Central memory CD8-positive, alpha-beta T cell (primary cell): Measurements from ENCODE around the gene LRFN2.

Experiments used
- ATAC-seq: fragments of 150-1000 bp; cut with Tn5 transposase; replicated peaks from 2 replicates; pipeline ENCODE4 v1.10.0; 2022; ENCODE audit warnings: mild to moderate bottlenecking, moderate FRiP score, moderate number of reproducible peaks; ENCODE audit not compliant: poor library complexity, severe bottlenecking; ENCODE audit errors: extremely low read depth
- DNase-seq, 2 donors: peaks; one replicate each; pipeline ENCODE4 v3.0.0; 2021; ENCODE audit warnings: low spot score in 2 of 2
- H3K27ac Mint-ChIP-seq: one replicate; pipeline ENCODE4 v1.8.0; 2022; ENCODE audit warnings: low read depth, mild to moderate bottlenecking, moderate library complexity, mixed read lengths
- H3K27me3 Mint-ChIP-seq: one replicate; pipeline ENCODE4 v1.8.0; 2022; ENCODE audit warnings: mixed read lengths
- H3K36me3 Mint-ChIP-seq: one replicate; pipeline ENCODE4 v1.8.0; 2022; ENCODE audit warnings: mild to moderate bottlenecking, moderate library complexity, mixed read lengths; ENCODE audit not compliant: insufficient read depth
- H3K4me1 Mint-ChIP-seq: one replicate; pipeline ENCODE4 v1.8.0; 2022; ENCODE audit warnings: mixed read lengths
- H3K4me3 Mint-ChIP-seq: one replicate; pipeline ENCODE4 v1.8.0; 2022; ENCODE audit warnings: mild to moderate bottlenecking, moderate library complexity, mixed read lengths
- H3K9me3 Mint-ChIP-seq: one replicate; pipeline ENCODE4 v1.8.0; 2022; ENCODE audit warnings: mixed read lengths

LRFN2 gene

GRCh38 chr6:40520678-40521077 is 66.5 kb downstream of the LRFN2 start:
- DNase-seq, result no peak

GRCh38 chr6:40520084-40520483 is 67.1 kb downstream of the LRFN2 start:
- no peaks in the 10 kb centered on the region for H3K36me3 Mint-ChIP-seq
- H3K9me3 Mint-ChIP-seq, result no peaks in the 10 kb centered on the region
- DNase-seq (no peak), ATAC-seq (no peak)
- H3K4me3 Mint-ChIP-seq, result no peak overlapping the region
- peaks cover 13% of the 10 kb centered on the region for H3K27me3 Mint-ChIP-seq
- H3K4me1 Mint-ChIP-seq, result peaks cover 9% of the 10 kb centered on the region
- no peak overlapping the region for H3K27ac Mint-ChIP-seq

More at GRCh38 chr6:40520678-40521077, 66.5 kb downstream of the LRFN2 start:
- no peak overlapping the region for H3K4me3 Mint-ChIP-seq
- peaks cover 9% of the 10 kb centered on the region for H3K4me1 Mint-ChIP-seq
- no peaks in the 10 kb centered on the region for H3K36me3 Mint-ChIP-seq
- peaks cover 13% of the 10 kb centered on the region for H3K27me3 Mint-ChIP-seq
- H3K9me3 Mint-ChIP-seq, result no peaks in the 10 kb centered on the region
- no peak for ATAC-seq
- H3K27ac Mint-ChIP-seq, result no peak overlapping the region

GRCh38 chr6:40517654-40518053 is 69.5 kb downstream of the LRFN2 start:
- H3K9me3 Mint-ChIP-seq, result no peaks in the 10 kb centered on the region
- no peak overlapping the region for H3K4me3 Mint-ChIP-seq
- DNase-seq (no peak), ATAC-seq (no peak)
- H3K4me1 Mint-ChIP-seq, result peaks cover 9% of the 10 kb centered on the region
- no peaks in the 10 kb centered on the region for H3K36me3 Mint-ChIP-seq
- H3K27me3 Mint-ChIP-seq, result peaks cover 13% of the 10 kb centered on the region
- H3K27ac Mint-ChIP-seq, result no peak overlapping the region

DNA sequence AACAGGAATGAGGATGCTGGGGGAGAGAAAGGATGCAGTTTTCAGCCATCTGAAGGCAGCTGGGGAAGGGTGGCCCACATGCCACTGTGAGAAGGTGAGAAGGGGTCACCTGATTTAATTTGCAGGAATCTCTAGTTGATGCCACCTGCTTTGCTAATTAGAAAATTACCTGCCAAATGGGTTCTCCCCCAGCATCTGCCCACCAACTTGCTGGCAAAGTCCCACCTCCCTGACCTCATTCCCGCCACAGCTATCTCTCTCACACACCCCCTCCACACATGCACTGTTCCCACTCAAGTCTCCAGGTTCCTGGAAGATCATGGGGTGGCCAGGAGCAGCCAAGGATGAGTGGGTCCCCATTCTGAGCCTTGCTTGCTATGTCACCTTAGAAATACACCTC is 70.7 kb downstream of the LRFN2 start:
- H3K9me3 Mint-ChIP-seq, result no peaks in the 10 kb centered on the region
- H3K36me3 Mint-ChIP-seq, result no peaks in the 10 kb centered on the region
- DNase-seq (no peak), ATAC-seq (no peak)
- no peak overlapping the region for H3K4me3 Mint-ChIP-seq
- peaks cover 13% of the 10 kb centered on the region for H3K27me3 Mint-ChIP-seq
- H3K27ac Mint-ChIP-seq, result no peak overlapping the region
- H3K4me1 Mint-ChIP-seq, result peaks cover 9% of the 10 kb centered on the region

DNA sequence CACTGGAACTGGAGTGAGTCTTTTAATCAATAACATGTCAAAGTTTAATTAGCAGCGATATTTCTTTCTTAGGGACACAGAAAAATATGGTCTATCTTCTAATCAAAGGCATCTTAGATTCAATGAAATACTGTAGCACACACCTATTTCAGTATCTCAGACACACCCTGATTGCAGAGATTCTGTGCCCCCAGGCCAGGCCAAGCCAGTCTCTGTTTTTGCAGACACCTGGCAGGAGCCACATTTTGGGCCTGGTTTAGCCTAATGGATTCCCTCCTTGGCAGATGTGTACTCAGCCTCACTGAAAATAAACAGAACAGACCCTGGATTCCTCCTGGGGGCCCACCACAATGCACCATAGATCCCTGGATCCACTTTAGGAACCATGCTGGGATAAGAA is 74.8 kb downstream of the LRFN2 start:
- Mint-ChIP-seq H3K9me3 (no peaks in the 10 kb centered on the region), H3K27me3 (no peaks in the 10 kb centered on the region), H3K36me3 (peaks cover 1% of the 10 kb centered on the region), H3K4me3 (no peak overlapping the region), H3K4me1 (no peaks in the 10 kb centered on the region), H3K27ac (no peak overlapping the region)
- no peak for ATAC-seq
- no peak for DNase-seq

GRCh38 chr6:40511884-40512283 is 75.3 kb downstream of the LRFN2 start:
- peak overlapping the region; percentile 8 for H3K27ac Mint-ChIP-seq
- ATAC-seq, result no peak
- peaks cover 1% of the 10 kb centered on the region for H3K36me3 Mint-ChIP-seq
- no peaks in the 10 kb centered on the region for H3K9me3 Mint-ChIP-seq
- no peak overlapping the region for H3K4me3 Mint-ChIP-seq
- no peaks in the 10 kb centered on the region for H3K4me1 Mint-ChIP-seq
- no peaks in the 10 kb centered on the region for H3K27me3 Mint-ChIP-seq
- no peak for DNase-seq

DNA sequence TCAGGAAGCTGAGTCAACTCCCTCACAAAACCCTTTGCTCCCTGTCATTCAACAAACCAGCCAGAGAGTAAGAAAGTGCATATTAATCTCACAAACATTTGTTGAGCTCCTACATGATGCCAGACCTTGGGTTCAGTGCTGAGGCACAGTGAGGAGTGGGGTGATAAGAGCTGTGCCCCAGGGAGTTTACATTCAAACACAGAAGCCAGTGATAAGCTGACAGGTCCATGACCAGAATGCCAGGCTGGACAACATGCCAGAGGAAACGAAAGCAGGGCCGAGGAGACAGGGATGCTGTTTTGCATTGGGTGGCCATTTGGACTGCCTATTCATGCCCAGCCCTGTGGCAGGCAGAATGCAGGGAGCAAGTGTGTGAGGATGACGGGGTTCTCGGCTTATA is 76.7 kb downstream of the LRFN2 start:
- ATAC-seq, result no peak
- Mint-ChIP-seq H3K27ac (no peak overlapping the region), H3K9me3 (no peaks in the 10 kb centered on the region)

DNA sequence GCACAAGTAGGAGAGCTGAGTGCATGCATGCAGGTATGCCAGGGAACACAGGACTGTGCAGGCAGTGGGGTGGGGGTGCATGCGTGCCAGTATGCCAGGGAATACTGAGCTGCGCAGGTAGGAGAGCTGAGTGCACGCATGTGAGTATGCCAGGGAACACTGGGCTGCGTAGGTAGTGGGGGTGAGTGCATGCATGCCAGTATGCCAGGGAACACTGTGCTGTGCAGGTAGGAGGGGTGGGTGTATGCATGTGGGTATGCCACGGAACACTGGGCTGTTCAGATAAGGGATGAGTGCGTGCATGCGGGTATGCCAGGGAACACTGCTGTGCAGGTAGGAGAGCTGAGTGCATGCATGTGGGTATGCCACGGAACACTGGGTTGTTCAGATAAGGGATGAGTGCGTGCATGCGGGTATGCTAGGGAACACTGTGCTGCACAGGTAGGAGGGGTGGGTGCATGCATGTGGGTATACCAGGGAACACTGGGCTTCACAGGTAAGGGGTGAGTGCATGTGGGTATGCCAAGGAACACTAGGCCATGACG is 77.4 kb downstream of the LRFN2 start:
- Mint-ChIP-seq H3K27ac (no peak overlapping the region), H3K9me3 (no peaks in the 10 kb centered on the region), H3K4me3 (no peak overlapping the region), H3K36me3 (peaks cover 1% of the 10 kb centered on the region), H3K27me3 (no peaks in the 10 kb centered on the region), H3K4me1 (no peaks in the 10 kb centered on the region)
- DNase-seq (no peak), ATAC-seq (no peak)

More for the DNA sequence above, 76.7 kb downstream of the LRFN2 start:
- Mint-ChIP-seq H3K4me1 (no peaks in the 10 kb centered on the region), H3K36me3 (peaks cover 1% of the 10 kb centered on the region), H3K4me3 (no peak overlapping the region), H3K27me3 (no peaks in the 10 kb centered on the region)
- DNase-seq, result no peak

DNA sequence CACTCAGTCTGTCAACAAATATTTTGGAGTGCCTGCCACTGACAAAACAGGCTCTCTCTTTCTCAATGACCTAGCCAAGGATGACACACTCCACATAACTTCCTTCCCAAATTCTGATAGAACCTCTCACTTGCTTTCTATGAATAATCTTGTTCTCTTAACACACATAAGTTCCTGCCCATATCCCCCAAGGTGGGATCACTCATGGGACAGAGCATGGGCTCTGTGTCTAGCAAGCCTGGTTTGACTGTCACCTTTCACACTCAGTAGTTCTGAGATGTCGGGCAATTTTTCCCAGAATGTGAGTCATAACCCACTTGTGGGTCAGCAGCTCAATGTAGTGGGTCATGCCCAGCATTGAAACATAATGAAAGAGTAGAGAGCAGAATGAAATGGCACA is 78.1 kb downstream of the LRFN2 start:
- no peaks in the 10 kb centered on the region for H3K9me3 Mint-ChIP-seq
- no peak for ATAC-seq
- peaks cover 1% of the 10 kb centered on the region for H3K36me3 Mint-ChIP-seq
- no peaks in the 10 kb centered on the region for H3K4me1 Mint-ChIP-seq
- H3K4me3 Mint-ChIP-seq, result no peak overlapping the region
- H3K27me3 Mint-ChIP-seq, result no peaks in the 10 kb centered on the region
- H3K27ac Mint-ChIP-seq, result no peak overlapping the region
- DNase-seq, result no peak

DNA sequence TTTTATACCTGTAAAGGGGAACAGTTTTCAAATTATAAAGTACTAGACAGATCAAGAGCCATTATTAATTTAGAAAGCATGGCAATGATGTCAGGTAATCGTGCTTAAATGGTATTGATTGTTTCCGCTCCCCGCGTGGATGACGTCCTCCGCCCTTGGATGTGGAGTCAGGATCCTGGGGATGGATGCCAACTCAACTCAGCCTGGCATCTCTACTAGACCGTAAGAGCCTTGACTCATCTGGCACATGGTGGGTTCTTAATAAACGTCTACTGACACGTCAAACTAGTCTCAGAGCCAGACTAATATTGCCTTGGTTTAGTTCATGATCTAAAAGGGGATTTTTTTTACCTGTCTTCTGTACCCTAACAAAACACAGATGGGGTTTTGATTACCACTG is 80.2 kb downstream of the LRFN2 start:
- ATAC-seq (no peak), DNase-seq (no peak)
- H3K36me3 Mint-ChIP-seq, result peaks cover 1% of the 10 kb centered on the region
- H3K9me3 Mint-ChIP-seq, result no peaks in the 10 kb centered on the region
- H3K27me3 Mint-ChIP-seq, result peaks cover 16% of the 10 kb centered on the region
- no peak overlapping the region for H3K4me3 Mint-ChIP-seq
- no peaks in the 10 kb centered on the region for H3K4me1 Mint-ChIP-seq
- H3K27ac Mint-ChIP-seq, result no peak overlapping the region

DNA sequence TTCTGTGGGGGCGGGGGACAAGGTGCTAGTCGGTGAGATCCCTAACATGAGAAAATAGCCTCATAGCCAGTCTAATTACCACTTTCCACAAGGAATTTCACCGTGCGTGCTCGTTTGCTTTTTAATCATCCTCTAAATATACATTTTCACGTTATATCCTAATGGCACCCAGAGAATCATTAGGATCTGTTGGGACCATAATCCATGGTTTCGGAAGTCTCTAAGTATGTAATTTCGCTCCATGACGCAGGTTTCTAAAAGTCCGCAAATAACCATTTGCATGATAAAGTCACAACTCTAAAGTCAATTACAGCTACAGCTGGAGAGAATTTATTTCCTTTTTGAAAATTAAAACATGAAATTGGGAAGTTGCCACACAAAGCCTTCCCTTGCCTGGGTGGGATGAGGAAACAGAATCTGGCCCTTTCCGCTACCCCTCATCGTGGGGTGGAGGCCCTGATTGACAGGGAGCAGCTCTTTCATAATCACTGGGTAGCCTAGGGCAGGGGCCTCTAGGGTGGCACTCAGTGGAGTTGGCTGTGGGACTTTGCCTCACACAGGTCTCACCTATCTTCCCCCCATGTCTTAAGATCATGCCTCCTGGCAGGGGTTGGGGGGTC is 81.9 kb downstream of the LRFN2 start:
- H3K9me3 Mint-ChIP-seq, result no peaks in the 10 kb centered on the region
- H3K36me3 Mint-ChIP-seq, result no peaks in the 10 kb centered on the region
- ATAC-seq (no peak), DNase-seq (no peak)
- no peak overlapping the region for H3K4me3 Mint-ChIP-seq
- peaks cover 16% of the 10 kb centered on the region for H3K27me3 Mint-ChIP-seq
- H3K4me1 Mint-ChIP-seq, result no peaks in the 10 kb centered on the region
- no peak overlapping the region for H3K27ac Mint-ChIP-seq

GRCh38 chr6:40504274-40504673 is 82.9 kb downstream of the LRFN2 start:
- no peak overlapping the region for H3K27ac Mint-ChIP-seq

GRCh38 chr6:40500227-40500626 is 86.9 kb downstream of the LRFN2 start:
- no peak overlapping the region for H3K27ac Mint-ChIP-seq
- DNase-seq, result no peak
- no peak overlapping the region for H3K4me3 Mint-ChIP-seq
- H3K9me3 Mint-ChIP-seq, result no peaks in the 10 kb centered on the region
- H3K36me3 Mint-ChIP-seq, result no peaks in the 10 kb centered on the region
- ATAC-seq, result no peak
- H3K4me1 Mint-ChIP-seq, result no peaks in the 10 kb centered on the region
- H3K27me3 Mint-ChIP-seq, result peaks cover 16% of the 10 kb centered on the region

More at GRCh38 chr6:40504274-40504673, 82.9 kb downstream of the LRFN2 start:
- H3K4me1 Mint-ChIP-seq, result no peaks in the 10 kb centered on the region
- H3K27me3 Mint-ChIP-seq, result peaks cover 16% of the 10 kb centered on the region
- DNase-seq (no peak), ATAC-seq (no peak)
- no peaks in the 10 kb centered on the region for H3K9me3 Mint-ChIP-seq
- no peak overlapping the region for H3K4me3 Mint-ChIP-seq
- no peaks in the 10 kb centered on the region for H3K36me3 Mint-ChIP-seq
